Measurements from ENCODE around the gene SMS.
A peak's percentile ranks its signal among the peaks of the same experiment; 100 is the strongest.

SMS gene

GRCh38 chrX:21985332-21985777, 44.8 kb downstream of the SMS start:
- DNase-seq, result peak; percentile 39

GRCh38 chrX:21986596-21986995, 46.1 kb downstream of the SMS start:
- DNase-seq, result no peak

DNA sequence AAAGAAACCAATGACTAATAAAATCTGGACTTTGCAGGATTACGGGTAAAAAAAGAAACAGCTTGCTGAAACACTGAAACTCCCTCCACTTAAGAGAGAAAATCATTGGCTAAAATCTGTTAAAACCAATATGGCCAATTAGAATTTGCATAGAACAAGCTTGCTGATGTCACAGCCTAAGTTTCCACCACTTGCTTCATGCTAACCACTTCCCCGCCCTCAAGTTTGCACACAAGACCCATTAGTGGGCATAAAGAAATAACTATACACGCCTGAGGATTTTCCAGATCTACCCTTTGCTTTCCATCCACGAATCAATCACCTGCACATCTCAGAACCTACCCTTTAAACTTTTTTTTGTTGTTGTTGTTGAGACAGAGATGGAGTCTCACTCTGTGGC, 48.9 kb downstream of the SMS start:
- no peak for DNase-seq

- DNase-seq, result no peak
Observed at GRCh38 chrX:21990832-21991231, 50.3 kb downstream of the SMS start.

GRCh38 chrX:21991504-21991903, 51.0 kb downstream of the SMS start:
- no peak for DNase-seq

DNA sequence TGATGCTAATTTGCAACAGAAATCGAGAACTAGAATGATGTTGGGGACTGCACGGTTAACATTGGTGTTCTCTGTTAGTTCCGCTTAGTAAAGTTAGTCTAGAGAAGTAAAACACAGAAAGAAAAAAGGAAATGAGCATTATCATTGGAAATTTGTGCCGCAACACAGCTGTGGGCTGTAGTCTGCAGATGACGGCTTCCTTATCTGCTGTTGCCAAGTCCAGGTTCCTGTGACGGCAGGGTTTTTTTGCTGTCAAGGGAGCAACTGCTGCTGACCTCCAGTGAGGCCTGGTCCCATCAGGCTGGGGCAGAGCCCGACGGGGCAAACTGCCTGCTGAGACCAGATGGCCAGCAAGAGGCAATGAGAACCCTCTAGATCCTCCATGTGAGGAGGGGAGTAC, 52.8 kb downstream of the SMS start:
- DNase-seq, result no peak

DNA sequence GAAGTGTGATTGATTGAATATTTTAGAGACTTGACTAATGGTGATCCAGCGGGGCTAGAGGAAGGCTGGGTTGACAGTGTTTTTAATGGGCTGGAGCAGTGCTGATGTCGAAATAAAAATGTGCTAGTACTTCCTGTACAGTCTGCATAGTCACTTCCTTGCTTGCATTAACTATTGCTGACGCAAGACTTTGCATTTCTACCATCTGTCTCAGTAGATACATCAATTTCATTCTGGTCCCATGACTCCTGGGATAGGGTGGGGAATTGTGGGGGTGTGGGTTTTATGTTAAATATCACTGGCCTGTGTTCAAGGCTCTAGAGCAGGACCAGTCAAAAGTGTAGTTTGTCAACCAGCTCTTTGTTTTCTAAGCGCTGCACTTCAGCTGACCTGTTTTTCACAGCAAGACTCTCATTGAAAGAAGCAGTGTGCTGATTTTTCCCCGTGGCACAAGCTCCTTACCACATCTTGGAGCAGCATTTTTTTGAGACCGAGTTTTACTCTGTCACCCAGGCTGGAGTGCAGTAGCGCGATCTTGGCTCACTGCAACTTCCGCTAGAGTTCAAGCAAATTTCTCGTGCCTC, 56.5 kb downstream of the SMS start:
- DNase-seq, result no peak

DNA sequence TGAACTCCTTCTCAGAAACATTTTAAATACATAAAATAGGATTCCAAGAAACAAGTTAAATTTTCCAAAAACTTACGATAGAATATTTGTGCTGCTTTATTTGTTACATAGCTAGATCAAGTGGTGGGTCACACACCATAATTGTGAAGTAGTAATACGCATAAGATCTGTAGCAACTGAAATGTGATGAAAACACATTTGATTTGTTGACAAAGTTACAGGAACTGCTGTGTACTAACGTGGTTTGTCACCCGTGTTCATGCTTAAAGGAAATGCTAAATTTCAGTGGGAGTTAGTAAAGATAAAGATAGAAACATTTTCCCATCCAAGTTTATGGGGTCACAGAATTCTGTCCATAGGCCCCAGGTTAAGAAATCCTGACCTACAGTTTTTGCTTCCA, 57.5 kb downstream of the SMS start:
- DNase-seq, result no peak

DNA sequence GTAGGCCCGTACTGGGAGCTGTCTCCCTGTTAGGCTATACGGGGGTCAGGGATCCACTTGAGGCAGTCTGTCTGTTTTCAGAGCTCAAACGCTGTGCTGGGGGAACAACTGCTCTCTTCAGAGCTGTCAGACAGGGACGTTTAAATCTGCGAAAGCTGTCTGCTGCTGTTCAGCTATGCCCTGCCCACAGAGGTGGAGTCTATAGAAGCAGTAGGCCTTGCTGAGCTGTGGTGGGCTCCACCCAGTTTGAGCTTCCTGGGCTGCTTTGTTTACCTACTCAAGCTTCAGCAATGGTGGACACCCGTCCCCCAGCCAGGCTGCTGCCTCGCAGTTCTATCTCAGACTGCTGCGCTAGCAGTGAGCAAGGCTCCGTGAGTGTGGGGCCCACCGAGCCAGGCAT, 64.4 kb downstream of the SMS start:
- no peak for DNase-seq

DNA sequence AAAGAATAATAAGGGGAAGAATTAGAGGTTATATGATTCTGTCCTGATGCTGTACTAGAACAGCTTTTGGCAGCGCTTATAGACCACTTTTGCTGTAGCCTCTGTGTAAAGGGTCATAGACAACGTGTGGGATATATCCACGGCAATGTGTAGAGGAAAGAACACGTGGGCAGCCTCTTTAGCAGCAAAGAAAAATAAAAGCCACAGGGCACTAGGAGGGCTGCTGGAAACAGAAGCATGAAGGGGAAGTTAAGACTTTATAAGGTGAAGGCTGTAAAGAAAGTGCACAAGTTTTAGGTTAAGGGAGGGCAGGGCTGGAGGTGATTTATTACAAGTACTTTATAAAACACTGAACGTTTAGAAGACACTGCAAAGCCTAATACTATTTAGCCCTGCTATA, 71.5 kb downstream of the SMS start:
- DNase-seq, result no peak

DNA sequence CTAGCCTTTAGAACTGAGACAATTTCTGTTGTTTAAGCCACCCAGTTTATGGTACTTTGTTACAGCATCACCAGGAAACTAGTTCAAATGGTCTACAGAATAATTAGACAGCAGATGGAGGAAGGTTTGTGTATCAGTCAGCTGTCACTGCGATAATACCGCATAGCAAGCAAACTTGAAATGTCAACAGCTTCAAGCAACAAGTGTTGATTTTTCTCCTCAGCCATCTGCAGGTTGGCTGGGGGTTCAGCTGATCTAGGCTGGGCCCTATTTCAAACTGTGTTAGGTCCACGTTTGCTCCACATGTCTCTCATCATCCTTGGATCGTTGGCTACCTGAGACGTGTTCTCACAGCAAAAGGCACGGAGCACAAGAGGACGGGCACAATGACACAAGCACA, 72.4 kb downstream of the SMS start:
- no peak for DNase-seq

DNA sequence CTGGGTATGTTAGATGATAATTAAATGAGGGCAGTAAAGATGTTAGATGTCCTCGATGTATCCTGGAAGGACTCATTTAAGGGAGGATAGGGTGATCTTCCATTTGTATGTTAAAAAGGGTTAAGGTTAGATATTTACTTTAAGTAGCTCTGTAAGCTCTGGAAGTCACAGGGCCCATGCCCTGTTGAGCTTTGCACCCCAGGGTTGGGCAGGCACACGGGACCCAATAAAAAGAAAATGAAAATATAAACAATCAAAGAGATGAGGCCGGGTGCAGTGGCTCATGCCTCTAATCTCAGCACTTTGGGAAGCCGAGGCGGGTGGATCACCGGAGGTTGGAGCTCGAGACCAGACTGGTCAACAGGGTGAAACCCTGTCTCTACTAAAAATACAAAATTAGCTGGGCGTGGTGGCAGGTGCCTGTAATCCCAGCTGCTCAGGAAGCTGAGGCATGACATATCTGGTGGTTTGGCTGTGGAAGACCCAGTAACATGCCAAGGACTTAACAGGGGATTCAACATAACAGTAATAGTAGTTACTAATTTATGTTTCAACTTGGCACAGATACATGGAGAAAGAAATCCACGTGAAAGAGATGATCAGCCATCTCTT, 74.7 kb downstream of the SMS start:
- no peak for DNase-seq

DNA sequence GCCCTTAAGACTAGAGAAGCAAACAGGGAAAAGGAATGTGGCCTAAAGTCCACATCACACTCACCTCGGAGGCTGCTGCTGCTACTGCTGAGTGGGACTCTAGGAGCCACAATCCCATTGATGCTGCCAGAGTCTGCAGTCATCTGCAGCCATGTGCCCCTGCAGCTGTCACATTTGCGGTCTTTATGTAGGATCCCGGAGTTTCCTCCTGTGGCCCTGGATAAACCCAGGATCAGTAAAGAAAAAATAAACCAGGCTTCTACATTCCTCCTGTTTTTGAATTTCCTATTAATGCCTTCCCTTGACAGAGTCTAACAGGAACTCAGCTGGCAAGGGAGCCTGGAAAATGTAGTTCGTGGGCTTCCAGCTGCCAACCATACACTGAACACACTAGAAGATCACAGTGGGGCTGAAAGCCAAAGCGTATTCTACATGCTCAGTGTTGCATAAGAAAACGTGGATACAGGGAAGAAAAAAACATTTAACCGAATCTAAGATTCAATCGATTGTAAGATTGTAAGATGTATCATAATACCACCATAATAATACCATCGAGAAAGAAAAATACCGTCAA, 81.3 kb downstream of the SMS start:
- no peak for DNase-seq

DNA sequence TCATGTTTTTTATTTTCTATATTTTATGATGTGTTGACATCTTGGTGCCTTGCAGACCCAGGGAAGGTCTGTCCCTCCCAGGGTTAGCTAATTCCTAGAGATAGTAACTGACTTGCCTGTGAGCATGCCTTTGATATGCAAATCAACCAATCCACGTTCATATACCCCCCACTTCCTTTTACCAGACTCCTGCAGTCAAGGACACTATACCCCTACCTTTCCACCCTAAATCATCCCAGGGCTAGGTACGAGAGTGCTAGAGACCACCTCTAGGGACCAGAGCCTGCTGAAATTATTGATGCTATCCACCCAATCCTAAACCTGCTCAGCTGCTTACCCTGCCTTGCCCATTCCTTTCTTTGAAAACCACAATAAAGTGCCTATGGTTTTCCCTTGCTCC, 84.1 kb downstream of the SMS start:
- no peak for DNase-seq

DNA sequence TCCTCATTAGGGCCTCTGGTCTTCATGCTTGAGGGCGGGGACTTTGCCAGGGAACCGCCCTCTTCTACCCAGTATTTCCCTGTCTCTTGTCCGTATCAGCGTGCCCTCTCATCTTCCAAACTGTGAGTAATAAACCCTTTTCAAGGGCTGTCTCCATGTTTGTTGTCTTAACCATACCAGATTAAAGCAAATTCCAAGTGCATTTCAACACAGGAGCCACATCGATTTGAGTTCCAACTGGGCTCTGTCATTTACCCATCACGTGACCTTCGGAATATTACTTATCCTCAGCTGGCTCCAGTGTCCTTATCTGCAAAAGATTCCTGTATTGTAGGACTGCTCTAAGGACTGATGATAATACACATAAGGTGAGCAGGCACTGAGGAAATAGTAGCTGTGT, 85.2 kb downstream of the SMS start:
- DNase-seq, result no peak

- DNase-seq, result no peak
Observed at GRCh38 chrX:22026731-22027130, 86.2 kb downstream of the SMS start.

DNA sequence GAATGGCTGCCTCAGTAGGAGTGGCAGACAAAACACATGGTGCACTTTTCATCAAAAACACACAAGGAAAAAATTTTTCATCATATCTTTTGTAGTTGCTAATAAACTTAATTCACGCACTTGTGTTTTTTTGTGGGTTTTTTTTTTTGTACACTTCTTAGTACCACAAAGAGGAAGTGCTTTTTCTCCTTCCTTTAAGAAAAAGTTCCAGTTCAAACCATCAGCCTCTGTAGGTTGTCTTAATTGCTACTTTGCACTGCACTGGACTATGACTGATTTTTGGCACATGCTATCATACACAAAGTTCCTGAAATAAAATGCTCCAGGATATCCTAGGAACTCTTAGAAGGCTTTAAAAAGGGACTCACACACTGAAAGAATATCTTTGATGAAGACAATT, 91.6 kb downstream of the SMS start, which contains the start of gene PHEX:
Gene PHEX, plus strand, starts transcription at position 242 of the 400 bp plus-strand sequence. CDS start 681 bp downstream, outside the sequence.
- DNase-seq, result no peak

GRCh38 chrX:22032506-22032905, 92.0 kb downstream of the SMS start:
- DNase-seq, result no peak

DNA sequence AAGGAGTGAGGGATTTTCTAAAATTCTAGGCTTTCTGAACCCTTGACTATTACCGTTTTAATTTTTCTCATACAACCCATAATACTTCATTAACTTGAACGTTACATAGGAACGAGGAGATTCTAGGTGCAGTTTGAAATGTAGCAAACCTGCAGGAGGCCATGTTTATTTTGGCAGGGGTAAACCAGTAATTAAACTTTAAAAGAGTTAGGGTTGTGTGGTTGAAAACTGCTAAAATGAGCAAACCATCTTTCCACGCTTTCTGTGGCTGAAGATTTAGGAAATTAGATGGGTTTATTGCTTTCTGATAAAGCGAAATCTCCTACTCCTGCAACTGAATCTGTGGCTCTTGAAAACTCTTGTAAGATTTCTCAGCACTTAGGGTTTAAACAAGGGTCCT, 93.3 kb downstream of the SMS start:
- DNase-seq, result no peak

DNA sequence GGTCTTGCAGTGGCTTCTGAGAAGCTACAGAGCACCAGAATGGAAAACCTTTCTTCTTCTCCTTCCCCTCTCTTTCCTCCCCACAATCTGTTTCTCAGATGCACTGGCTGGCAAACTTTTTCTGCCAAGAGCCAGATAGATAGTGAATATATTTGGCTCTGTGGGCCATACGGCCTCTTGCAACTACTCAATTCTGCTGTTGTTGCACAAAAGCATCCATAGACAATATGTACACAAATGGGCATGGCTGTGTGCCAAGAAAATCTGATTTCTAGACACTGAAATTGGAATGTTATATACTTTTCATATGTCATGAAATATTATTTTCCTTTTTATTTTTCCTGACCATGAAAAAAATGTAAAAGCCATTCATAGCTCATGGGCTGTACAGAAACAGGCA, 94.7 kb downstream of the SMS start:
- DNase-seq, result no peak

- no peak for DNase-seq
Observed at GRCh38 chrX:22037225-22037624, 96.7 kb downstream of the SMS start.

- DNase-seq, result no peak
Observed at GRCh38 chrX:22037911-22038537, 97.5 kb downstream of the SMS start.

DNA sequence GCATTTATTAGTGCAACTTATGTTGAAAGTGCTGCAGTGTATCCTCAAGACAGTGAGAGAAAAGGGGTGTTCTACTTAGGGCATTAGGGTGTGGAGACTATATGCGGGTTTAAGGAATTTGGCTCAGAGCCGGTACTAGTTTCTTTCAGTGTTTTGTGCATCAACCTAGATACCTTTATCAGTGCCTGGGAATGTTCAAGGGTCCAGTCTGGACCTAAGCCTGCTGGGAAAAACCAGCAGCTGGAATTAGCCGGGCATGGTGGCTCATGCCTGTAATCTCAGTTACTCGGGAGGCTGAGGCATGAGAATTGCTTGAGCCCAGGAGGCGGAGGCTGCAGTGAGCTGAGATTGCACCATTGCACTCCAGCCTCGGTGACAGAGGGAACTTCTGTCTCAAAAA, 99.0 kb downstream of the SMS start:
- DNase-seq, result no peak

DNA sequence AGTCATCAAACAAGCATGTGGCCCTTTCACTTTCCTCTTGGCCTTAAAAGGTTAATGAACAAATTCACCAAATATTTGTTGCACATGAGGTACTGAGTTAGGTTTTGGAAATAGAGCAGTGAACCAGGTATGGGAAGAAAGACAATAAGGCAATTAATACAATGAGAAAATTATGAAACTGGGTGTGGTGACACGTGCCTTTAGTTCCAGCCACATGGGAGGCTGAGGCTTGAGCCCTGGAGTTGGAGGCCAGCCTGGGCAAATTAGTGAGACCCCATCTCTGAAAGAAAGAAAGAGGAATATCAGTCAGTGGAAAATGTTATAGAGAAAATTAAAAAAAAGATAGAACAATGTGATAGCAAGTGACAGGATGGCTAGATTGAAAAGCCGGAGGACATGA, 99.7 kb downstream of the SMS start:
- DNase-seq, result no peak

Data from activated effector memory CD4-positive, alpha-beta T cell treated with Interleukin-2 at 50 U/mL for 16 hours (primary cell).